BE2C (cell line): ENCODE measurements around the gene ACRBP.

ENCODE experiments used
- DNase-seq: peaks from one replicate; pipeline ENCODE4 v3.0.0-alpha.2; 2020
- H3K27me3 ChIP-seq: fragments of 250-450 bp; sonication (Bioruptor Pico); 2 replicates; pipeline ENCODE4 v1.5.1; 2020; ENCODE audit warnings: mild to moderate bottlenecking
- H3K36me3 ChIP-seq: fragments of 250-450 bp; sonication (Bioruptor Pico); 2 replicates; pipeline ENCODE4 v1.5.1; 2020; ENCODE audit warnings: mild to moderate bottlenecking
- H3K4me1 ChIP-seq: fragments of 250-450 bp; sonication (Bioruptor Pico); 2 replicates; pipeline ENCODE4 v1.5.1; 2020
- H3K4me3 ChIP-seq: 2 replicates; pipeline ENCODE4 v1.5.1; 2011; ENCODE audit warnings: low read depth, low read length
- H3K9me3 ChIP-seq: fragments of 250-450 bp; sonication (Bioruptor Pico); 2 replicates; pipeline ENCODE4 v1.5.1; 2020
- TF ChIP-seq, protein P1 (sequence below): IDR thresholded peaks from 2 replicates; pipeline ENCODE4 v1.5.1; 2012; ENCODE audit warnings: mild to moderate bottlenecking, low read depth, low read length

ACRBP gene

DNA sequence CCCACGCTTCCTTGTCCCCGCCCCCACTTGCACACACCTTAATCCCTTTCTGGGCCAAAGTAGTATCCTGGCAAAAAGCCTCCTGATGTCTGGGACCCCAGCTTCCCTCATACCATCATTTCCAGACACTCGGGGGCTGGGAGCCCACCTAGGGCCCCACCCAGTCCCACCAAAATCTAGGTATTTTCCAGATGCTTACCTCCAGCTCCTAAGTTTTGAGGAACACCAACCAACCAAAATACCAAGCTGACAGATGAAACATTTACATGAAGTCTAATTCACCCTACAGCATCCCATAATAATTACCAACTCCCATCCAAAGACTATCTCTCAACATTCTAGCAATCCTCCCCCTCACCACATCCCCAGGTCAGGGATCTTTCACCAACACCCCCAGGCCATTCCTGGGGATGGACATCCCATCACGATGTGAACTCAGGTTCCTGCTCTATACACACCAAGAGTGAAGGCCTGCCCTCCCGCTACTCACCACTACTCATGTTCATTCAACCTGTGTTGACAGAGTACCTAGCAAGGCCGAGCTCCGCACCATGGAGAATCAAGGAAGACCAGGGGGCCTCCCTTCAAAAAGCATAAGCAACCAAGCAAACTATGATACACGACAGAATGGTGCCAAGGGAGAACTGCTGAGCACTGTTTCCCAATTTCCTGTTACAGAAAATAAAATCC lies 38.5 kb downstream of the ACRBP start:
- H3K4me3 ChIP-seq = no peak overlapping the region
- H3K4me1 ChIP-seq = peaks cover 40% of the 10 kb centered on the region
- TF ChIP-seq, protein P1, sequence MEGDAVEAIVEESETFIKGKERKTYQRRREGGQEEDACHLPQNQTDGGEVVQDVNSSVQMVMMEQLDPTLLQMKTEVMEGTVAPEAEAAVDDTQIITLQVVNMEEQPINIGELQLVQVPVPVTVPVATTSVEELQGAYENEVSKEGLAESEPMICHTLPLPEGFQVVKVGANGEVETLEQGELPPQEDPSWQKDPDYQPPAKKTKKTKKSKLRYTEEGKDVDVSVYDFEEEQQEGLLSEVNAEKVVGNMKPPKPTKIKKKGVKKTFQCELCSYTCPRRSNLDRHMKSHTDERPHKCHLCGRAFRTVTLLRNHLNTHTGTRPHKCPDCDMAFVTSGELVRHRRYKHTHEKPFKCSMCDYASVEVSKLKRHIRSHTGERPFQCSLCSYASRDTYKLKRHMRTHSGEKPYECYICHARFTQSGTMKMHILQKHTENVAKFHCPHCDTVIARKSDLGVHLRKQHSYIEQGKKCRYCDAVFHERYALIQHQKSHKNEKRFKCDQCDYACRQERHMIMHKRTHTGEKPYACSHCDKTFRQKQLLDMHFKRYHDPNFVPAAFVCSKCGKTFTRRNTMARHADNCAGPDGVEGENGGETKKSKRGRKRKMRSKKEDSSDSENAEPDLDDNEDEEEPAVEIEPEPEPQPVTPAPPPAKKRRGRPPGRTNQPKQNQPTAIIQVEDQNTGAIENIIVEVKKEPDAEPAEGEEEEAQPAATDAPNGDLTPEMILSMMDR = no peak
- no peaks in the 10 kb centered on the region for H3K27me3 ChIP-seq
- H3K36me3 ChIP-seq = peaks cover 24% of the 10 kb centered on the region
- DNase-seq = peak; percentile 34
- H3K9me3 ChIP-seq = no peaks in the 10 kb centered on the region

DNA sequence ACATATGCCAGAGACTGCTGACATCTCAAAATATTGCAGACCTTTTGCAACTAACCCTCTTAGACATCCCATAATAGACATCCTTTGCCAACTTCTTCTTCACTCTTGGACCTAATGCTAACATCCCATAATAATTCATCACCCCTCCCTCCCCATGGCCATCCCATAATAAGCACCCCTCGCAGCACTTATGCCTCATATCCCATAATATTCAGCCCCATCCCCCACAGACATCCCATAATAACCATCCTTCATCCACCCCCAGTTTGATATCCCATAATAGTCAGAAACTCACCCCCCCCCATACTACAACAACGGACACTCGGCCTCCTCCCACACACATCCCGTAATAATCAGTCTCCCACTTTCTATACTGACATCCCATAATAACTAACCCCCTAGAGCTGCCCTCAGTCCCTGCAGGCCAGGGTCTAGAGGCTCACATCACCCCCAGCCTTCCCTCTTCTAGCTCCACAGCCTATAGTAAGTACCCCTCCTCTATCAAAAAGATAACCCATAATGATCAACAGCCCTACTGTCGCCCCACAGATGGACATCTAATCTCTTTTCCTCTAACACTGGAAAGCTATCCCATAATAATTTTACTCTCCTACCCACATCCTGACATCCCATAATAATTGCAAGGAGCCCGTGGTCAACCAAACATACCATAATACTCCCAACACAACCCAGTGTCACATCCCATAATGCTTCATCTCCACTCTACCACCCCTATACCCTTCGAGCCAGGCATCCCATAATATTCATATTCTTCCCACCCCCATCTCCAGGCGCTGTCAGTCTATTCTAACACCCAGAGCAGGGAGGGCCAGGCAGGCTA lies 39.3 kb downstream of the ACRBP start:
- Histone ChIP-seq H3K4me1 (peaks cover 40% of the 10 kb centered on the region), H3K9me3 (no peaks in the 10 kb centered on the region), H3K36me3 (peaks cover 28% of the 10 kb centered on the region), H3K4me3 (0 out of 2 replicates have a peak overlapping the region, but pooled peaks have one; percentile 3), H3K27me3 (no peaks in the 10 kb centered on the region)
- peak; percentile 73 for DNase-seq
- TF ChIP-seq, protein P1 = no peak

DNA sequence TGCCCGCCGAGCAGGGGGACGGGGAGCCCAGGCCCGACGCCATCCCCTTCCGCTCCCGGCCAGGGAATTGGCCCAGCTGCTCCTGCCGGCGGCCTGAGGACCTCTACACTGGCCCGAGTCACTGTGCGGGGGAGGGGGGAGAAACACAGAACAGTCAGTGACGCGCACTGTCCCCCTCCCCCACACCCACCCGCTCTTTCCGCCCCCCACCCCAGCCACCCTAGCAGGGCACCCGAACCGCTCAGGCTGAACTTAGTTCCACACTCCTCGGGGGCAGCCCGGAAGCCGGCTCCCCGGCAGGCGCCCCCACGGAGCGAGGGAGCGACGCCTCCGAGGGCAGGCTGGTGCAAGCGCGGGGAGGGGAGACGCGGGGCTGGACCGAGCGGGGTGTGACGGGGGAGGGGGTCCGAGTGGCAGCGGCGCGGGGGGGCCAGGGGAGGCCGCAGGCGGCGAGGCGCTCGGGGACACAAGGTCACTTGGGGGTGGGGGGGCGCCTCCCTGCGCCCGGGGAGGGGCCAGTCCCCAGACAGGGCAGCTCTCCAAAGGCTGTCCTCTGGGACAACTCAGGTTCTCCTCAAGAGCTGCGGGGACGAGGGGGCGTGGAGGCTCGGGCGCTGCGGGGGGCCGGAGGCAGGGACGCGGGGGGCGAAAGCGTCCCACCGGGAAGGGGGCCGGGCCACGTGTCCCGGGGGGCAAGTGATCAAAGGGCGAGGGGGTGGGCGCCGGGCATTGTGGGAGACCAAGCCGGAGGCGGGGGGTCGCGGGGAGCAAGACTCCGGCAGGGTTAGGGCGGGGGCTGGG lies 40.7 kb downstream of the ACRBP start:
- Histone ChIP-seq H3K9me3 (no peaks in the 10 kb centered on the region), H3K36me3 (peaks cover 42% of the 10 kb centered on the region), H3K4me1 (peaks cover 28% of the 10 kb centered on the region), H3K4me3 (peak overlapping the region; percentile 92), H3K27me3 (no peaks in the 10 kb centered on the region)
- TF ChIP-seq, protein P1 = no peak
- peak; percentile 77 for DNase-seq

DNA sequence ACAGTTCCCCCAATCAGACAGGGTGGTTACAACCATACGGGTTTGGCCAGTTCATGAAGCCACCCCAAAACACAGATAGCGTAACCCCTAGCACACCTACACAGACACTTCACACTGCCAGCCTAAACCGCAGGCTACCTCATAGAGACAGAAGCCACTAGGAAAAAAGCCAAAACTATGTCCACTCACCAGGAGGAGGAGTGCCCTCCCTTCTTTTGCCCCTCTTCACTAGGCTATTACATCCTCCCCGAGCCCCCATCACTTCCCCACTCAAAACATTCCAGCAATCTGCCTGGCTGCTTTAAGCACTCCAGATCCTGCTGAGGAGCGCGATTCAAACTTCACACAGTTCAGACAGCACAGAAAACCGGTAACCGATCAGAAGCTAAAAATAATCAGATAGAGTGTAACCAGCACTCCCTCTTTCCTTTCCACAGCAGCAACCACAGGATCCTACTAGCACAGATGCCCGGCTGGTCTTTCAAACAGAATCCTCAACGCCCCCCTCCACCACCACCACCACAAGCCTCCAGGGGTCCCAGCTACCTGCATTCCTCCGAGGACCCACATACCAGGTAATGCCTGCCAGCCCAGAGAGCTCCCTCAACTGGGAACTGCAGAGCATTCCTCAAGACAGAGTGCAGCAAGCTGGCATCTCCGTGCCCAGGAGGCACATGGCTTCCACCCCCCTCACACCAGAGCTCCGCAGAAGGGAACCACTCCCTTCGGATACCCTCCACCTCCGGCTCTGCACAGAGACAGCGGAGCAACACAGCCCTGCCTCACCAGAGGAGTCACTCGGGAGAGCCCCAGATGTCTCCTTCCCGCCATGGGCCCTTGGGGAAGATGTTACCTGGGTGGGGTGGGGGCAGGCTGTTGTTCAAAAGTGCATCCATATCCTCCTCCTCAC lies 41.6 kb downstream of the ACRBP start:
- H3K27me3 ChIP-seq = no peaks in the 10 kb centered on the region
- peaks cover 25% of the 10 kb centered on the region for H3K4me1 ChIP-seq
- H3K36me3 ChIP-seq = peaks cover 51% of the 10 kb centered on the region
- H3K4me3 ChIP-seq = peak overlapping the region; percentile 92
- TF ChIP-seq, protein P1 = no peak
- no peak for DNase-seq
- H3K9me3 ChIP-seq = no peaks in the 10 kb centered on the region

DNA sequence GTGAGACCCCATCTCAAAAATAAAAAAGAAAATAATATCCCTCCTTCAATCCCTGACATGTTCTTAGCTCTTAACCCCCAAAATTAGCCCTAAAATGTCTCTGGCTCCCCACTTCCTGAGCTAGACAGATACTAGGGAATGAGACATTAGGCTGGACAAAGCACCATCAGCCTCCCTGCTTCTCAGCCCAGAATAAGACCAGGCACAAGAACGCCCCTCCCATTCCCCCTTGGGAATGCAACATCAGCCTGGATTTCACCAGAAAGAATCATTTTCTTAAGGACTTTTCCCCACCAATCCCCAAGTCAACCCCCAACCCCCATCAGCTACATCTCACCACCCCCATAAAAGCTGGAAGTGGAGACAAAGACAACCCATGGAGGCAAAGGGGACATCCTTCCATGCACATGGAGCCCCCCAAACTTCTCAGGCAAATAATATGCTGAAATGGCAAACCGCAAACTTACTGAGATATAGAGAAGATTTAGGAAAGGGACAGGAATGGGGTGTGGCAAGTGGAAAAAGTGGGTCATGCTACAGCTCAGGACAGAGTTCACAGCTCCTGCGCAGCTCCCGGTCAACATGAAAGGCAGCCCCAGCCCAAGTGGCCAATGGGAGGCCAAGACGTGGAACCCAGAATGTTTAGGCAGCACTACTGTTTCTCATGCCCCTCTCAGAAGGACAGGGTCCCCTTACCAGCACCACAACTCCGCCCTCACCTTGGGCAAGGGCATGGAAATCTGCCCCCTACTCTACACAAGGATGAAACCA lies 42.8 kb downstream of the ACRBP start:
- Histone ChIP-seq H3K9me3 (no peaks in the 10 kb centered on the region), H3K36me3 (peaks cover 63% of the 10 kb centered on the region), H3K27me3 (no peaks in the 10 kb centered on the region), H3K4me1 (peaks cover 25% of the 10 kb centered on the region), H3K4me3 (peak overlapping the region; percentile 92)
- no peak for DNase-seq
- TF ChIP-seq, protein P1 = no peak
